ENCODE results near the gene GNAT1.
"Not testable (repeated sequence)": the region's sequence is repeated elsewhere in the genome, so short reads cannot be mapped to it uniquely, and the experiment has no call there.

Gene GNAT1

GRCh38 chr3:50241163-50241562 lies 49.8 kb downstream of the GNAT1 start:
- DNase-seq (ENCODE audit: low read depth in 2 of 2), result no peak

DNA sequence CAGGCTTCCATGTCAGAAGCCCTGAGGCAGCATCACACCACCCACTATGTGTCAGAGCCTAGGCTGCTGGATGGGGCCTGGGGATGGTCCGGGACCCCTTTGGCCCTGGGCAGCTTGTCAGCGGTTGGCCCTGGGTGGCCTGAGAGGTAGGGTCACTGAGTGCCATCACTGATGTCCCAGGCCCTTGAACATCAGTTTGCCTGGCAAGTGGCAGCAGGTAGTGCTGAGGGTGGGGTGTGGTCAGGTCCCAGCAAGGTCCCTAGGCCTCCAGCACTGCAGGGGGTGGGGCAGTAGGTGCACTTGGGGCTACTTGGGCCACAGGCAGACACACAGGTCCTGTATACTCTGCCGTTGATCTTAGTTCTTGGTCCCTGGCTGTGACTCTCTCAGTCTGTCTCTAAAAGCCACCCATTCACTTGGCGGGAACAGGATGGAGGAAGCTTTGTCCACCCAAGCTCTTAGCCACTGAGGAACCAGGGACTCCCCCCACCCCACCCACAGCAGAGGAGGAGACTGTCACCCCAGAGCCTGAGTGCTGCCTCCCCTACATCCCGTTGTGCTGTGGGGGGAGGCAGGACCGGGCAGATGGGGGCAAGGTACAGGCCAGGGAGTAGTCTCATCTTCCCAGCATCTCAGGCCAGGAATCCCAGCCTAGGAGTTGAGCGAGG lies 50.4 kb downstream of the GNAT1 start:
- no peak for DNase-seq (ENCODE audit: low read depth in 2 of 2)

- no peak for DNase-seq (ENCODE audit: low read depth in 2 of 2)
Measured at GRCh38 chr3:50242381-50242770, 51.0 kb downstream of the GNAT1 start.

- peak in 1 of 2 donors; percentile 23 for DNase-seq (ENCODE audit: low read depth in 2 of 2)
Measured at GRCh38 chr3:50242851-50243542, 51.6 kb downstream of the GNAT1 start.

- no peak for DNase-seq (ENCODE audit: low read depth in 2 of 2)
Measured at GRCh38 chr3:50243543-50243895, 52.1 kb downstream of the GNAT1 start.

DNA sequence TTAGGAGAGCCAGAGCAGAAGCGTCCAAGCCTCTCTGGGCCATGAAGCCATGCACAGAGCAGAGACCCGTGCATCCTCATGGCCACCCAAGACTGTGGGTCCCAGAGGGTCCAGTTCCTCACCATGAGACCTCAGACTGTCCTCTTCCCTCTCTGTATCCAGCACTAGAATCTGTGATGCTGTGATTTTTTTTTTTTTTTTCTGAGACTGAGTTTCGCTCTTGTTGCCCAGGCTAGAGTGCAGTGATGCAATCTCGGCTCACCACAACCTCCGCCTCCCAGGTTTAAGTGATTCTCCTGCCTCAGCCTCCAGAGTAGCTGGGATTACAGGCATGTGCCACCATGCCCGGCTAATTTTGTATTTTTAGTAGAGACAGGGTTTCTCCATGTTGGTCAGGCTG lies 53.4 kb downstream of the GNAT1 start:
- not testable (repeated sequence) for DNase-seq (ENCODE audit: low read depth in 2 of 2)

GRCh38 chr3:50245251-50245745 lies 53.9 kb downstream of the GNAT1 start:
- DNase-seq (ENCODE audit: low read depth in 2 of 2), result no peak

DNA sequence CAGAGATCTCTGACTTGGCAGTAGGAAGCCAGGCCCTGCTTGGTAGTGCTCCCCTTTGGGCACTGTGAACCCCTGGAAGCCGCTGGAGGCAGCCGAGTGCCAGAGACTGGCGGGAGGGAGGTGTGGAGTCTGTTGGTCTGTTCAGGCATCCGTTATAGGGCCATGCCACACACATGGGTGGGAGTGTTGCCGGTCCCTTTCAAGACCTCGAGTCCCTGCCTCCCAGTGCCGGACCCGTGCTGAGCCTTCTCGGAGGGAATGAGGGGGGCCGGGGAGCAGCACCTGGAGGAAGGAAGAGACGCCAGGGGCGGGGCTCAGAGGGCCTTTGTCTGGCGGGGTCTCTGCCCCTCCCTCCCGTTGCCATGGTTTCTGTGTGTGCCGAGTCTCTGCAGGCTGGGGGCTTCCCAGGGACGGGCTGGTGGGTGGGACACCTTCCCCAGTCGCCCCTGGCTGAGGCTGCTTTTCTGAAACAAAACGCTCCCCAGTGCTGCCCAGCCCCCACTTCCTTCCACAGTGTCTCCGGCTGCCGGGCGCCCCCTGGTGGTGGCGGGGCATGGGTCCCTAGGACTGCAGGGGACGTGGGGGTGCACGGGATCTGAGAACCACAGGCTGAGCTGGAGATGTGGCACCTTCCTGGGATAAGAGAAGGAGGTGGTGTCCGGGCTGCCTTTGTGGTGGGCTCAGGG lies 54.6 kb downstream of the GNAT1 start:
- peak; percentile 94 to 98 for DNase-seq (ENCODE audit: low read depth in 2 of 2)

- peak; percentile 74 to 81 for DNase-seq (ENCODE audit: low read depth in 2 of 2)
Measured at GRCh38 chr3:50246517-50246954, 55.1 kb downstream of the GNAT1 start.

Data from stimulated activated CD4-positive, alpha-beta T cell treated with anti-CD3 and anti-CD28 coated beads, Interleukin-4, amount 100 ng/mL, for 48 hours (primary cell).